SH-SY5Y (cell line): ENCODE measurements around the gene GLT8D2.

ENCODE experiments used
- GATA2 ChIP-seq: IDR thresholded peaks from 2 replicates; pipeline ENCODE4 v1.6.1; 2011; ENCODE audit warnings: mild to moderate bottlenecking, low read depth, low read length
- GATA3 ChIP-seq: IDR thresholded peaks from 2 replicates; pipeline ENCODE4 v1.6.1; 2011; ENCODE audit warnings: low read depth, mild to moderate bottlenecking, low read length, moderate library complexity

GRCh38 chr12:104090685-104091084 is 40.7 kb upstream of the GLT8D2 start:
- TF ChIP-seq GATA2 (no peak), GATA3 (no peak)
